Ovary (tissue), 3 donors: ENCODE results near the gene UNC13C.

Experiments used
- CTCF ChIP-seq, 3 donors: fragments of 450-650 bp in 2 of 3; fragments of 200-600 bp in 1 of 3; IDR thresholded peaks; one replicate each; pipeline versions ENCODE4 v1.5.1 to v1.8.0; 2016 to 2022; ENCODE audit warnings: antibody characterized with exemption in 3 of 3, mild to moderate bottlenecking in 1 of 3
- POLR2A ChIP-seq: fragments of 450-650 bp; IDR thresholded peaks from one replicate; pipeline ENCODE4 v1.6.1; 2017; ENCODE audit warnings: antibody characterized with exemption, mild to moderate bottlenecking, moderate library complexity
- donor health status: DM: no; HTN: no; CAD: no.

DNA sequence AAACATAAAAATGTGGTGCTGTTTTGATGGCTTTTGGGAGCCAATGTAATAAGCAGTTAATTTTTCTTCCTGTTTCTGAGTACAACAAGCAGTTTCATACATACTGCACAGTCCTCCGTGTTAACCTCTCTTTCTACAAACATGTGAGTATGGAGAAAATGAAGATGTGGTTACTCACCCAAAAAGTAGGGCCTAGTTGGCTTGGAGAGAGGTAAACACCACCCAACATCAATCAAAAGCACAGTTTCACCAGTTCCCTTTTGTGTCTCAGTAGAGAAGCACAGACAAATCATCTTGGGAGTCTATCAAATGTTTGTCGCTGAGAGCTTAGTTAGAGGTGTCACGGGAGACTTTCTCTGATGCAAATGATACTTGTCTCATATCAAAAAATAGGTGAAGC is 320.2 kb downstream of the UNC13C start:
- TF ChIP-seq CTCF (IDR thresholded peaks at IDR 0.05), result no peak
- no peak for TF ChIP-seq POLR2A
